HG03457 (cell line): ENCODE data around the gene CCL16.

Source experiments
- ATAC-seq: cut with Tn5 transposase; IDR thresholded peaks from one replicate; pipeline ENCODE4 v1.9.1; 2021; ENCODE audit warnings: moderate number of reproducible peaks; ENCODE audit not compliant: unreplicated experiment

CCL16 gene

DNA sequence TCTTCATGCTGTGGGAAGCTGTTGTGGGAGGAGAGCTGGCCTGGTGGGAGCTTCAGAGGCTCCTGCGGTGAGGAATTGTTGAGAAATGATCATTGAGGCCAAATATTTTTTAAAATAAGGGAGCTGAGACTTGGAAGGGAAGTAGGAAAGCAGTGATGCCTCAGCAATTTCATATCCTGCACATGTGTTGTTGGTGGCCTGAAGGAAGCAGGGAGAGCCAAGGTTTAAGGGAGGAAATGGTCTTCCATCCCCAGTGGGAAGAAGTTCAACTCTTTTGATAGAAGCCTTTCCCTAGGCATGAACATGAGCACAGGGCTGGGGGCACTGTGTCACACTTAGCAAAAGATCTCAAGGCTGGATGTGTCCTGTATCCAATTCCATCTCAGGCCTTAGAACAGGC is 5.3 kb upstream of the CCL16 start, which contains the start of gene CCL14:
Gene CCL14, minus strand, starts transcription at position 87 of the 400 bp plus-strand sequence. Its CDS starts 80 bp downstream, at position 7.
- no peak for ATAC-seq

DNA sequence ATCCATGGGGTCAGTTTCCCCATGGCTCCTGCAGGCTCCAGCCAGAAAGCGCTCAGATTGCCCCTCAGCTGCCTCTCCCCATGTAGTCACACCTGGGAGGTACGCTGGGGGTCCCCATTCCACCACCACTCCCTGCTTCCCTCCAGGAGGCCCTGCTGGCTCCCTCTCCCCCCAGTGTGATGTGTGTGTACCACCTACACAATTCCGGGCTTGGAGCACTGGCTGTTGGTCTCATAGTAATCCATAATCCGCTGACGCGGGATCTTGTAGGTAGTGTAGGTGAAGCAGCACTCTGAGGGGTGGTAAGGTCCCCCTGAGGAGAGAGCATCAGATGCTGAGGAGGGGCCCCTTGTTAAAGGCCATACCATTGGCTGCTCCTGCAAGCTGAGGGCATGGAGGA is 2.8 kb upstream of the CCL16 start:
- no peak for ATAC-seq

DNA sequence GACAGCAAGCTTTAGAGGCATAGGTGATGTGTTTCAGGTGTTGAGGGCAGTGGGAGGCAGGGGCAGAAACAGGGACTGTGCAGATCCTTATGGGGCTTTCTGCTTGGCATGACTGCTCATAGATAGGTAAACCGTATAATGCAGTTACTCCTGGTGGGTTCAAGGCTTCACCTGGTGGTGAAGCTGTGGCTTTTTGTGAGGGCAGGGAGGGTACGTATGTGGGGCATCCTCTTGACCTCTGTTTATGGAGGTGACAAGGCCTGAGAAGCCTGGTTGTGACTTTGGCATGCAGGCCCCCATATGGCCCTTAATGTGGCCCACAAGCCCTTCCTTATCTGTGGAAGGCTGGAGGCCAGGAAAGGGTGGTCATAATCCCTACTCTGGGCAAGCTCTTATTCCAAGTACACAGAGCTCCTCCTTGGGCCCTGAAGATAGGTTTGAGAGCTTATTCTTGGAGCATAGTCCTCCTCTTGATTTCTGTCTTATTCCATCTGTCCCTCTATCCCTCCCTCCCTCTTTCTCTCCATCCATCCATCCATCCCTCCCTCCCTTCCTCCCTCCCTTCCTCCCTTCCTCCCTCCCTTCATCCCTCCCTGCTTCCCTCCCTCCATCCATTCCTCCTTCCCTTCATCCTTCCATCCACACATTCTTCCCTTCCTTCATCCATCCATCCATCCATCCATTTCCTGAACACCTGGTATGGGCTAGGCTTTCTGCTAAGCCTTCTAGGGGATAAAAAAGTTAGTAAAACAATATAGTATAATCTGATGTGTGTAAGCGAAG is 1.3 kb upstream of the CCL16 start:
- no peak for ATAC-seq

DNA sequence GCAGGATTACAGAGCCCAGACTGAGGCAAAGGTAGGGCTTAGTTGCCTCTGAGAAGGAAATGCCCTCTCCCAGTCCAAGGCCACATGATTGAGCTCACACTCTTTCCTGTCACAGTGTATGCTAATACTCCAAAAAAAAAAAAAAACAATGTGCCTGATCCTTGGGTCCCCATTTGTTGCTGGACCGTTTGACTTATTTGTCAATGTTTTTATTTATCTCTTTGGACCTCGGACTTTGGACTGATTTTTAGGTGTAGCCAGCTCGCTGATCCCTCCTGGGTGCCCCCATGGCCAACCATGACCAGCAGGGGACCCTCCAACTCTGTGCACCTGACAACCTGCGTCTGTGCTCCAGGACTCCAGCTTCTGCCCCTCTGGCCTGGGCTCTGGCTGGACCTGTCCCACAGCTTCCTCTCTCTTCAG is 622 bp upstream of the CCL16 start:
- no peak for ATAC-seq

DNA sequence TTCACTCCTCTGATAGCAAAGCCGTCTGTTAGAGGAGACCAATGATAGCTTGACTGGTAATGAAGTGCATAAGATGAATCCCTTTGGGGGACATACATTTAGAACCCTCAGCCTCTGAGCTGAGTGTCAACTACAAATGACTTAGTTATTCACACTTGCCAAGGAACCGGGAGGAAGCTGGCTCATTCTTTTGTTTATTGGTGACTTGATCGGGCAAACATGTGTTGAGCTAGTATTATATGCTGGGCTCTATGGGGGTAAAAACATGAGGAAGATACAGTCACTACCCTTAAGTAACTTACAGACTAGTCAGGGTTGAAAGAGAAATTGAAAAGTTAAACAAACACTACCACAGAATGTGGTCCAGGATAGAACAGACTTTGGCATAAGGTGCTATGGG is 3.0 kb downstream of the CCL16 start:
- no peak for ATAC-seq

DNA sequence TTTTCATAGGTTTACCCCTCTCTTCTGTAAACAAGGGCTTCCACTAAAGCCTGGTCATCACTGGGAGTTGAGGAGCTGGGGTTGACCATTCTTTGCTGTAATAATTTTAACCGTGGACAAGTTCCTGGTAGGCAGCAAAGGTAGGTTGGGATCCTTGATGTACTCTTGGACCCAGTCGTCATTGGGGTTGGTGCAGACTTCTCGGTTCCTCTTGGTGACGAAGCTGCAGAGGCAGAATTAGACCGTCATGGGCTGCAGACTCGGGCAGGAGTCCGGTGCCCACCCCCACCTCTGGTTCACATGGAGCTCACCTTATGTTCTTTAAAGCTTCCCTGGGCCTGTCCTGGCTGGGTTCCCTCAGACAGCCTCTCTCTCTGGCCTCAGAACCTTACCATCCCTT is 3.8 kb downstream of the CCL16 start:
- ATAC-seq, result no peak

DNA sequence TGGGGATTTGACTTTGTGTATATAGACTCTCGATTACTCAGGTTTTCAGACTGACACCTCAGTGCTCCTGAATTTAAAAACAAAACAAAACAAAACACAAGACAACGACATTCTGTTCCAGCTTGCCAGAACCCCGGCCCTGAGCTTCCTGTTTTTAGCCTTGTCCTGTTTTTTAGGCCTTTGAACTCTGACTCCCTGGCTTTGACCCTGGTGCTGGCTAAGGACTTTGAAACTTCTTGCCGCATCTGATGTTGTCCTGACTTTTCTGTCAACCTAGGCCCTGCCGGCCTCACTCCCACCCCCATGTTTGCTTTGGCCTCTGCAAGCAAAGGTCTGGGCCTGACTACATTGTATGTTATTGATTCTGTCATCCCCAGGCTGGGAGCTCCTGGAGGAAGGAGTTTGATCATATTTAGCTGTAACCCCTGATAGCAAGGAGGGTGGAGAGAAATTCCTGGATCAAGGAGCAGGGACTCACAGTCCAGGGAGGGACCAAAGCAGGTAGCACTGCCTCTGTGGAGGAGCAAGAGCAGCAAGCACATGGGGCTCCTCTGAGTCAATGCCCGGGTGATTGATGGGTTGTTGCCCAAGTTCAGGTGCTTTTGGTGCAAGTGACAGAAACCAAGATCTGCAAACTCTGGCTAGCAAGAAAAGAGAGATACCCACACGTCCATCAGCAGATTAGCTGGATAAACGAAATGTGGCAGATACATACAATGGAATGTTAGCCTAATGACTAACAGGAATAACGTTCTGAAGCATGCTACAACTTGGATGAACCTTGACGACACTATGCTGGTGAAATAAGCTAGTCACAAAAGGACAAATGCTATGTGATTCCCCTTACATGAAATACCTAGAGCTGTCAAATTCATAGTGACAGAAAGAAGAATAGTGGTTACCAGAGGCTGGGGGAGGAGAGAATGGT is 7.7 kb downstream of the CCL16 start:
- no peak for ATAC-seq

DNA sequence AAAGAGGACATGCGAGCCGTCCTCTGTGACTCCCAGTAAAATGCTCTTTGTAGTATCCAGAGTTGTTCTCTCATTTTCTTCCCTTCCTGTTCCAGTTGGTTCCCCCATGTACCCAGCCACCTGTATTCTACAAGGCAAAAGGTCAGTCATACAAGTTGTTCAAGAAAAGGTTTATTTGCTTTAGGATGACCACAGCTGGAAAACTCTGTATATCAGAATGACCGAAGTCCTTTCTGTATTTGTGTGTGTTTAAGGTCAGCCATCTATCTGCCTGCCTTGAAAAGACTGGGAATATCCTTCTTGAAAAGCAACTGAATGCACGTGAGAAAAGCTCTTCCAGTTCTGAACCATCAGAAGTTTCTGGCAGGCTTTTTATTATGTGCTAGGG is 8.4 kb downstream of the CCL16 start:
- ATAC-seq, result no peak

DNA sequence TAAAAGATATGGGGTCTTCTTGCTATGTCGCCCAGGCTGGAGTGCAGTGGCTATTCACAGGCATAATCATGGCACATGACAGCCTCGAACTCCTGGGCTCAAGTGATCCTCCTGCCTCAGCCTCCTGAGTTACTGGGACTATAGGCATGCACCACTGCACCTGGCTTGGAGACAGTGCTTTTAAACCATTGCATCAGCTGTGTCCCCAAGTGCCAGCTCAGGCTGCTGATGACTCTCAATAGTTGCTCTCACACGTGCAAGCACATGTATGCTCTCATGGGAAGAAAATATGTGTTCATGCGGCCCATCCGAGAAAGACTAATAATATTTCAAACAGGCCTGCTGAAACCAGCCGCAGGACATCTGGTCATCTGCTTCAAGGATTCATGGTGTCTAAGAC is 8.8 kb downstream of the CCL16 start:
- no peak for ATAC-seq

DNA sequence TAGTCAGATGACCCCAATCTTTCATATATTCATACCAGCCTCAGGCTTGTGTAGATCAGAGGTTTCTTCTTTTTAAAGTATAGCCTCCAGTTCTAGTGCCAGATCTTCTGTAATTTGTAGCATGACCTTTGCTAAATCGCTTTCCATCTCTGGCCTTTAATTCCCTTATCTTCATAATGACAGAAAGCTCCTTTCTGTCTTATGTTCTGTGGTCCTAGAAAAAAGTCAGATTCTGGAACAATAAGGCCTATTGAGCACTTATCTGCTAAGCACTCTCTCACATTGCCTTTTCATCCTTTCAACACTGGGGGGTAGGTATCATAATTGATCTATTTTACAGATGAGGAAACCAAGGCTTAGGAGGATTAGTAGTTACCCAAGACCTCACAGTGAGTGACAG is 9.2 kb downstream of the CCL16 start:
- no peak for ATAC-seq

DNA sequence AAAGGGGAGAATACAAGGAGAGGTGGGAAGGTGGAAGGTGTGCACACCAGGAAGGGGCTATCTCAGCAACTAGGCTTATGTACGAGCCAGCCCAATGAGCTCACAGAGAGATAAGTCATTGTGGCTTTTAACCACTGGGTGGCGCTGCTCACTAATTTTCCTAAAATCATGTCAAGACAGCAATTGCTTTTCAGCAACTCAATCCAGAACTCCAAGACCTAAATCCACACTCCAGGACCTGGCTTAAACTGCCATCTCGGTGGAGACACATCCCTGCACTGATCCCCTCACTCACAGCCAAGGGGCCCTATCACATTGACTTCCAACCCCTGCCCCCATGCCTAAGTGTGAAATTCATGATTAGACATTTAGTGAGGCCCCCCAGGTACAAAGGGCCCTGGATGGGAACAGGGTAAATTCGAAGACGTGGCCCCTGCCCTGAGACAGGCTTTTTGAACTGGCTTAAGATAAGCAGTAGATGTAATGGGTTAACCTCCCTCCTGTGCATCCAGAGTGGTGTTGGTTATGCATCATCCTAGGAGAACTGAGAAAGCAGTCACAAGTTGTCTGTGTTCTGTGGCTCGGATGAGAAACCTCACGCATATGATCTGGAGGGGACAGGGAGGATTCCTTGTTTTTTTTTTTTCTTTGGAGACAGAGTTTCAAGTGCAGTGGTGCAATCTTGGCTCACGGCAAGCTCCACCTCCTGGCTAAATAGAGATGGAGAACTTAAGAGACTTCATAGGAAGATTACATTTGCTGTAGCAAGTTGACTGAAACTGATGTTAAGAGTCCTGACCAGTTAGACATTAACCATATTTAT is 11.5 kb downstream of the CCL16 start:
- ATAC-seq, result no peak

DNA sequence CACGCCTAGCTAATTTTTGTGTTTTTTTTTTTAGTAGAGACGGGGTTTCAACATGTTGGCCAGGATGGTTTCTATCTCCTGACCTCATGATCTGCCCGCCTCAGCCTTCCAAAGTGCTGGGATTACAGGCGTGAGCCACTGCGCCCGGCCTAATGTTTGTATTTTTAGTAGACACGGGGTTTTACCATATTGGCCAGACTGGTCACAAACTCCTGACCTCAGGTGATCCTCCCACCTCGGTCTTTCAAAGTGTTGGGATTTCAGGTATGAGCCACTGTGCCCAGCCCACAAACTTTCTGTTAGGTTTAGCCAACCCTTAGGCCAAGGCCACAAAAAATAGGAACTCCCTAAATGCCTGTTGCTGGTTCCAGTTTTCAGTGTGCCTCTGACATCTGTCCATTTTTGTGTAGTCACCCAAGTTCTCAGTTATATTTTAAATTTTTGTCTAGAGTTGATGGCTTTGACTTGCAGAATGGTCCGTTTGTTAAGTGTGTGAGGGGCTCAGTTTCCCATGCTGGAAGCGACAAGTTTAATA is 12.7 kb downstream of the CCL16 start:
- no peak for ATAC-seq

DNA sequence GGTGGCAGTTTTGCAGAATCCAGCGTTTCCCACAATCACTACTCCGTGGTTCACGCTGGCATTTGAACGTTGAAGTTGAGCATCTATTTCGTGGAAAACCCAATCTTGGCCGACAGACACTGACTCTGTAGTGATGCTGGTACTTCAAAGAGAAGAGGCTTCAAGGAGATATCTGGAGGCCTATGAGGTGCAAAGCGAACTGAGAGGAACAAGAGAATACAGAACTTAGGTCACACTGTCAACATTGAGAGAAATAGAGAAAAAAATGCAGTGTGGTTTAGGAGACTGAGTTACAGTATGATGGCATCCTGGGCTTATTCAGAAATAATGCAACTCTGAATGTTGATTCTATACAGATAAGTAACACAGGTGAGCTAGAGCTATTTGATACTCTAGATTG is 16.0 kb downstream of the CCL16 start:
- no peak for ATAC-seq

DNA sequence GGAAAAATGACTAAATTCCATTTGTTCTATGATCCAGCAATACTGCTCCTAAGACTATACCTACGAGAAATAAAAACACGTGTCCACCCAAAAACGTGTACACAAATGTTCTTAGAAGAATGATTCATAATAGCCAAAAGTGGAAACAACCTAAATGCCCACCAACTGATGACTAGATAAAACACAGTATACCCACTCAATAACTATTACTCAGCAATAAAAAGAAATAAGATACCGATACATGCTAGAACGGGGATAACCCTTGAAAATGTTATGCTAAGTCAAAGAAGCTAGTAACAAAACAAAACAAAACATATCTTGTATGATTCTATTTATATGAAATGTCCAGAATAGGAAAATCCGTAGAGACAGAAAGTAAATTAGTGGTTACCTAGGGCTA is 17.6 kb downstream of the CCL16 start:
- no peak for ATAC-seq

DNA sequence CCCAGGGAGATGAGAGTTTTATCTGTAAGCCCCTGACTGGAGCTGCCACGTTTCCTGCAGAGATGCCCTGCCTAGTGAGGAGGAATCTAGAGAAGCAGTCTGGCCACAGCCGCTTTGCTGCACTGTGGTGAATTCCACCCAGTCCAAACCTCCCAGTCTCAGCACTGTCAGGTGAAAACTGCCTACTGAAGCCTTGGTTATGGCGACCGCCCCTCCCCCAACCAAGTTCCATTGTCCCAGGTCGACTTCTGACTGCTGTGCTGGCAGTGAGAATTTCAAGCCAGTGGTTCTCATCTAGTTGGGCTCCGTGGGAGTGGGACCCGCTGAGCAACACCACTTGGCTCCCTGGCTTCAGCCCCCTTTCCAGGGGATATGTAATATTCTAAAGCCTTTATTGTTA is 27.6 kb downstream of the CCL16 start:
- ATAC-seq, result no peak

DNA sequence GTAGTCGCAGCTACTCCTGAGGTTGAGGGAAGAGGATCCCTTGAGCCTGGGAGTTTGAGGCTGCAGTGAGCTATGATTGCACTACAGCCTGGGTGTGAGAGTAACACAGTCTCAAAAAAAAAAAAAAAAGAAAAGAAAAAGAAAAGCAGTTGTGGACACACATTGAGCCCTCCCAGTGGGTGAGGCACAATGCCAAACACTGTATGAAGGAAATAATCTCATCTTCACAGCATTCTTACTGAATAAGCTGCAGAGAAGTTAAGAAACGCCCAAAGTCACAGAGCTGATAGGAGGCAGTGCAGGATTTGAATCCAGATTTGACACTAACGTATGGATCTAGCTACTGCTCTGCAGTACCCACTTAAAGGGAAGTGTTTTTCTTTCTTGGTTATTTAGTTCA is 31.9 kb downstream of the CCL16 start:
- ATAC-seq, result no peak

DNA sequence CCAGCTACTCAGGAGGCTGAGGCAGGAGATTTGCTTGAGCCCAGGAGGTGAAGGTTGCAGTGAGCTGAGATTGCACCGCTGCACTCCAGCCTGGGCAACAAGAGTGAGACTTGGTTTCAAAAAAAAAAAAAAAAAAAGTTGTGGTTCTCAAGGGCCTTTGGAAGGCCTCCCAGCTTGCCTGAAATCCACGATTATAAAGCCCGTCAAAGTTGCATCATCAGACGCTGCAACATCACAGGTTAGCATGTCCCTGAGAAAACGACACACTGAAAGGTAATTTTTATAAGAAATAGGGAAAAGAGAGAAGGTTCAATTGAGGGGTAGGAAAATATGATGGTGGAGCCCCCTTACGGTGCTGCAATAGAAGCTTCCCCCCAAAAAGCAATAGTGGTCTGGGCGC is 33.2 kb downstream of the CCL16 start:
- ATAC-seq, result no peak

DNA sequence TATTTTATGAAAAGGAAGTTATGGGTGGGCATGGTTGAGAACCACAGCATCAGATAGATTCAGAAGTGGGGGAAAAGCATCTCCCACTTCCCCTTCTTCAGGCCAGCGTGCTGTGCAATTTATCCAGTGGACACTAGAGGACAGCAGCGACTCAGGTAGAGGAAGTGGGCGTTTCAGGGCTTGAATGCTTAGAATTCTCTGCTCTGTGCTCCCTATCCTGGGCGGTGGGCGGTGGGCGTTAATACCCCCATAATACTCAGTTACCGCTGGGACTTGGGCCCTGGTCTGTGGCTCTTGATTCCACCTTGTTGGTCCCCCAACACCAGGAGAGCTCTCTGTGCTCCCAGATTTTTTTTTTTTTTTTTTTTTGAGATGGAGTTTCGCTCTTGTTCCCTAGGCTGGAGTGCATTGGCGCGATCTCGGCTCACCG is 34.1 kb downstream of the CCL16 start:
- ATAC-seq, result no peak

DNA sequence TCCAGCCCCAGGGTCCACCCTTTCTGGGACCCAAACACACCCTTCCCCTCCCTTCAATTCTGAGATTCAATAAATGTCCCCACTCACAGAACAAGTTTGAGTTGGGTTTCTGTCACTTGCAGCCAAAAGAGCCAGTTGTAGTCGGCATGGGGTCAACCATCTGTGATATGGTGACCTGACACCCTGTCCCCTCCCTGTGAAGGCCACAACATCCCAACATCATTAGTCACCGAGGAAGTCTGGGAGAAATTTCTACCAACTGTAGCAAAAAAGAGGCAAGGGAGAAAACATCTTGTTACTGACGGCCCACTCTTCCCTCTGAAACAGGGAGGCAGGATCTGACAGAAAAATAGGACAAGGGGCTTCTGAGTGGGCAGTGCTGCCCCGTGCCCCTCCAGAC is 37.1 kb downstream of the CCL16 start:
- ATAC-seq, result no peak

DNA sequence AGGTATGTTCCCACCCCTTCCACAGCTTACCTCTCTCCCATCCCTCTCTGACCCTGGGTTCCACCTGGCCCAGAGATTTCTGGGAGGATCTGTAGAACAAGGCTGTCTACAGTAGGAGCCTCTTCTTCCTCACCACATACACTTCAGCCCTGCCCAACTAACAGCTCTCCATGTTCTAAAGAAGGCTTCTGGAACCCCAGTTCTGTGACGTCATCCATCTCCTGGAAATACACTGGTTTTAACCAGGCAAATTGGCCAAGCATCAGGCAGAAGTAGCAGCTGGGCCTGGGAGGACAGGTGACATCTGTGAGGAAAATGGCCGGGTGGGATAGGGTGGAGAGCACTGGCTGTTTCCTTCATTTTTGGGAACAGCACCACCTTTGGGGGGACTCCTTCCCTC is 37.8 kb downstream of the CCL16 start, which contains the start of gene LYZL6:
Gene LYZL6, minus strand, starts transcription at position 177 of the 400 bp plus-strand sequence. CDS start 4,357 bp downstream, outside the sequence.
- no peak for ATAC-seq
